Measurements from ENCODE around the gene GALNT14.
"Not testable (repeated sequence)": the region's sequence is repeated elsewhere in the genome, so short reads cannot be mapped to it uniquely, and the experiment has no call there.

The GALNT14 gene, protein sequence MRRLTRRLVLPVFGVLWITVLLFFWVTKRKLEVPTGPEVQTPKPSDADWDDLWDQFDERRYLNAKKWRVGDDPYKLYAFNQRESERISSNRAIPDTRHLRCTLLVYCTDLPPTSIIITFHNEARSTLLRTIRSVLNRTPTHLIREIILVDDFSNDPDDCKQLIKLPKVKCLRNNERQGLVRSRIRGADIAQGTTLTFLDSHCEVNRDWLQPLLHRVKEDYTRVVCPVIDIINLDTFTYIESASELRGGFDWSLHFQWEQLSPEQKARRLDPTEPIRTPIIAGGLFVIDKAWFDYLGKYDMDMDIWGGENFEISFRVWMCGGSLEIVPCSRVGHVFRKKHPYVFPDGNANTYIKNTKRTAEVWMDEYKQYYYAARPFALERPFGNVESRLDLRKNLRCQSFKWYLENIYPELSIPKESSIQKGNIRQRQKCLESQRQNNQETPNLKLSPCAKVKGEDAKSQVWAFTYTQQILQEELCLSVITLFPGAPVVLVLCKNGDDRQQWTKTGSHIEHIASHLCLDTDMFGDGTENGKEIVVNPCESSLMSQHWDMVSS

DNA sequence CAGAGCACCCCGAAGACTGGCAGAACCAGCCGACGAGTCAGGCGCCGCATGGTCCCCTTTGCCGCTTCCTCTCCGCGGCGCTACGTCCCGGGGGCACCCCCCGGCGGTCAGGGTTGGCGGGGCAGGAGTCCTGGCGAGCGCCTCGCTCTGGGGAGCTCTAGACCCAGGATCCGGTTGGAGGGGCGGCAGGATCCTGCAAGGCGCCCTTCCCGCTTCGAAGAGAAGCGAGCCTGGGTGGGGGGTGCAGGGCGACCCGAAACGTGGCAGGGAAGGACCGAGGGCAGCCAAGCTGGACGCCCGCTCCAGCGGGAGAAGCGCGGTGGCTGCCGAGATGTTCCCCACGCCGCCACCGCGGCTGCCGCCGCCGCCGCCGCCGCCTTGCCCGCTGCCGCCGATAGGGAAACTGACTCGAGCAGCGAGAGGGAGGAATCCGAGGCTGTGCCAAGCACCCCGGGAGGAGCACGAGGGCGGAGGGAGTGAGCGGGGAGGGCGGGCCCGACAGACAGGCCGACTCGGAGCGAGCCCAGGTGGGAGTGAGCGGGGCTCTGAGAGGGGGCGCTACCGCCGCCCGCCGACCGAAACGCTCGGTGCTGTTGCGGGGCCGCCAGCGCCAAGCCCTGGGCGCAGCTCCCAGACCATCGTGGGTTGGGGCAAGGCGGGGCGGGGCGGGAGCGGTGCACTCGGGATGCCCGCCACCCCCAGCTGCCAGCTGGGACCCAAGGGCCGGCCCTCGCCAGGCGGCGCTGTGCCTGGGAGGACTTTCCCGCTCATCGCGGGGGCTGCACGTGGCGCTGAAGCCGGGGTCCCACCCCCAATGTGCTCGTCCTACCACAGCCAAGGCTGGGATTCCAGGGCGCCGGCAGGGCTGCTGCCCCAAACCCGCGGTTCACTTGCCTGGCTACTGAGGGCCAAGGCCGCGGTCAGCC lies at the start of gene GALNT14:
Gene GALNT14 (minus strand): TSS at position 404 of the 926 bp plus-strand sequence. CDS start 354 bp downstream, at position 50.
- peak in 45 of 58 donors; percentile 12 to 82 (median 48) for DNase-seq

DNA sequence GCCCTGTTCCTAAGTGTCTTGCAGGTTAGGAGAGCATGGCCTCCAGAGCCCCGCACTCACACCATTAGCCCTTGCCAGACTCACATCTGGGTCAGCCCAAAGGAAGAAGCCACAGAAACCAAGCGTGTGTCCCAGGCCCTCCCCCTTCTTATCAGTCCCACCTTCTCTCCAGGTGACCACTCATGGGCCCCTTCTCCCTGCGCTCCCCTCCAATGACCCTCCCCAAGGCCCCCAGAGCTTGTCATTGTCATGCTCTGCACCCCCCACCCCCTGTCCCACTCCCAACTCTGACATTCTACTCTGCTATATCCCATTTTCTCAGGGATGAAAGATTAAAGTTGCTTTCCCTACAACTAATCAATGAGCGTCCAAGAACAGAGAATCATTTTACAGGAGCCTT lies 48.9 kb upstream of the GALNT14 start:
- no peak for DNase-seq

DNA sequence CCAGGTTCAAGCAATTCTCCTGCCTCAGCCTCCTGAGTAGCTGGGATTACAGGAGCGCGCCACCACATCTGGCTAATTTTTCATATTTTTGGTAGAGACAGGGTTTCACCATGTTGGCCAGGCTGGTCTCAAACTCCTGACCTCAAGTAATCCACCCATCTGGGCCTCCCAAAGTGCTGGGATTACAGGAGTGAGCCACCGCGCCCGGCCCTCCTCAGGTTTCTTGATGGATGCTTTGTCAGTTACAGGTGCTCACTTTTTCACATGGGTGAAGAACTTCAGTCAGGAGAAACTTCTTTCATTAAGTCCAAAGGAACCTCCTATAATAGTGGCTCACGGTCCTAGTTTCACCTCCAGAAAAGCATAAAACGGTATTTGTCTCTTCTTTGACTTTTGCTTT lies 45.7 kb upstream of the GALNT14 start:
- not testable (repeated sequence) for DNase-seq

DNA sequence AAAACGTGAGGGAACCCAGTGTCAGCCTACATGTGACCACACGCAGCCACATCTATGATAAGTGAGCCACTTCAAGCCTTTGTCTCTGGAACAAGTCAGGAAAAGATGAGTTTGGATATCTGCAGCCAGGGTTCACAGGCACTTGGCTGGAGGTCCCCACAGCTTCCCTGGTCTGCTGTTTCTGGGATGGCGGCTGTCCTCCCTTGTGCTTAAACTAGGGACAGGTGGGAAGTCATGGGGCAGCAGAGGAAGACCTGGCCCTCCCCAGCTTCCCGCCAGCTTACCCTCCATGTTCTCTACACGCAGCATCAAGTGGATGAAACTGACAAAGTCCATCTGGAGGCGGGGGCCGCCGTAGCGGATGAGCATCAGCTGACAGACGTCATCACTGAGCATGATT lies 38.5 kb upstream of the GALNT14 start:
- DNase-seq: no peak

DNA sequence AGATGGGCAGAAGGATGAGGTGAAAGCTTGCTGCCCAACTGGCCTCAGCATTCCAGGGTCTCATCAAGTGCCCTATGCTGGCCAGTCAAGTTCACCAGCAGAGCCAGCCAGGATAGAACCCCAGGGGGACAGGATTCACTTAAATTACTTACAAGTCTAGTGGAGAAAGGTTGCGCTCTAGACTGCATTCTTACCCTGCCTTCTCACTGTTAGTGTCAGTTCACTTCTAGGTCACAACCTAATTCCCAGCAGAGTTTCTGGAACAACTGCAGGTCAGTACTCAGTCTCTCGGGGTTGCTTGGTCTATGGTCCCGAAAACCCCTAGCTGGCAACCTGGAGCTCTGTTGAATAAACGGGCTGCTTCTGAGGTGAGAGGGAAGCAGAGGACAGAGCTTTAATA lies 32.9 kb upstream of the GALNT14 start:
- DNase-seq: no peak

DNA sequence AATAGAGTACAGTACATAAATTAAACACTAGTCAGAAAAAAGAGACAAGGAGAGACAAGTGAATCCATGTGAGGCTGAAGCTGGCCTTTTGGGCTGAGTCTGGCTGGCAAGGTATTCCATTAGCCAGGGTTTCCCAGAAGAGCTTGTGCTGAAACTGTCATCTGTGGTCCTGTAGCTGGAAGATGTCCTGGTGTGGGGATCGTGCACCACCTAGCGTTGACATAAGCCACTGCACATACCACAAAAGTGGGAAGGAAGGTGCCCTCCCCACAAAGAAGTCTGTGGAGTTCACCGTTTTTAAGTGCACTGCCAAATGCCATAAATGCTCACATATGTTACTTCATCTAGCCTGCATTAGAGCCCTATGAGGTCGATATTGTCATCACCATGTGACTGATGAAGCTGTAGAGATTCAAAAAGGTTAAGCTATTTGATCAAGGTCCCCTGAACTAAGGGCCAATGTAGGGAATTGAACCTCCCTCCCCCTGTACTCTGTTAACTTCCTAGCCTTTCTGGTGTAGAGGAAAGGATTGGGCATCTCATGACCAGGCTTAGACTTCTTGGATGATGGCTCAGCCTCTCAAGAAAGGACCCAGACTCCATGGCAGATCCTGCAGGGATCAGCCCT lies 31.9 kb upstream of the GALNT14 start:
- peak in 56 of 58 donors; percentile 3 to 79 (median 36) for DNase-seq

DNA sequence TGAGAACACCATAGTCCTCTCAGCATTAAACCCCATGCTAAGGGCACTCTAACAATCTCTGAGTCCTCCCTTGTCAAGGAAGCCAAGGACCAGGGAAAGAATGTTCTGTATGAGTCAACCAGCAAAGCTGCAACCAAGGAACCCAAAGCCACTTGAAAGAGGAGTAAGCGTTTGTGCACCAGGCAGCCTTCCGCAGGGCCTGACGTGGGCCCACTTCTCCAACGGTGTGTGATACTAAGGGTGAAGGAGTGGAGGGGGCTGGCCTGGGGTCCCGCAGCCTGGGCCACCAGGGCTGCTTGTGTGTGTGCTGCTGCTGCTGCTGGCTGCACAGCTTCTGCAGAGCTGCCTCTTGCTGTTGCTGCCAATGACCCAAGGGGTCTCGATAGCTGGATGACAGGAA lies 30.1 kb upstream of the GALNT14 start:
- DNase-seq: no peak

DNA sequence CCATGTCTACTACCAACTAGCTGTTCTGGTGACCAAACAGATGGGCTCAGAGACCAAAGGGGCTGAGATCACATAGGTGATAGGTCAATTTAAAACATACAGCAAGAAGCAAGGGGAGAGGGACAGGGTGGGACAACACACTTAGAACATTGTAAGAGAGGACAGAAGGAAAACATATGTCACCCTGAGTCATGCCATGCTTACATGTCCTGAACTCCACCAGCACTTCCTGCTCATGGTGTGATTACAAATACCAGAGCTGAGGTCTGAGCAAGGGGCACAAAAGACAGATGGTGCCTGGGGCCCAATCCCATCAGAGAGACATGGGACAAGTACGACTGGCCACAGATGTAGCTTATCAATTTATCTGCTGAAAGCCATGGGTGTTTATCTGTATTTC lies 28.7 kb upstream of the GALNT14 start:
- no peak for DNase-seq

DNA sequence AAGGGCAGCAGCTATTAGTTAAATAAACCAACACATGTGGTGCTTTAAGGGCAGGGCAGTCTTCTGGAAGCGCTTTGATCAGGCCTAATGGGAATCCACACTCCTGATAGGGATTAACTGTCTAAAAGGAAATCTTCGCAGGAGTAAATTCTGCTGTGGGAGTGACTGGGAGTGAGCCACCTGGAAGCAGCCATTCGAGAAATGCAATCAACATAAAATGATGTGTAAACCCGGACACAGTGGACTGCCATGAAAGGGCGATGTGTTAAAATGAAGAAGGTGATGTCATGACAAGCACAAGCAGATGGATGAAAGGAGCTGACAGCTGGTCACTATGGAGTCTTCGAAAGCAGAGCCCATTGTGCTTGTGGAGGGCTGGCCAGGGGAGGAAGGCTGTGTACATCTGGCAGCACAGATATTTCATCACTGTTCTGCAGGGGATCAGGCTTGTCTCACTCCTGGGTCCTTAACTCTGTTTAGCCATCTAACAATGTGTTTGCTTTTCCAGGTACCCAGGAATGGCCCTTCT lies 24.8 kb upstream of the GALNT14 start:
- DNase-seq: no peak

DNA sequence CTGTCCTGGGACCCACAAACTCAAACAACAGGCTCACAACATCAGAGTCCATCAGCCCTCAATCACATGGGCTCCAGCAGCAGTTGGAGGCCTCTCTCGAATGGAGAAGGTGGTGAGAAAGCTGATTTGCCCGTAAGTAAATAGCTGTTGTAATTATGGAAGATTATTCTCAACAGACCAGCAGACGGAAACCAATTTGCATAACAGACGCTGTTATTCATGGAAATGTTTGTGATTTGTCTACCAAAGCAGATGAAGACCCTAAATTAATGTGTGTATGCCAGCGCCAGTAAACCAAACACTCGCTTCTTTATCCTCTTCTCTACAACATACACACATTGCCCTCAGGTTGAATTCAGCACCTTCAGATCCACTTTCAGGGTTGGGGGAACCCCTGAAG lies 23.4 kb upstream of the GALNT14 start:
- no peak for DNase-seq

DNA sequence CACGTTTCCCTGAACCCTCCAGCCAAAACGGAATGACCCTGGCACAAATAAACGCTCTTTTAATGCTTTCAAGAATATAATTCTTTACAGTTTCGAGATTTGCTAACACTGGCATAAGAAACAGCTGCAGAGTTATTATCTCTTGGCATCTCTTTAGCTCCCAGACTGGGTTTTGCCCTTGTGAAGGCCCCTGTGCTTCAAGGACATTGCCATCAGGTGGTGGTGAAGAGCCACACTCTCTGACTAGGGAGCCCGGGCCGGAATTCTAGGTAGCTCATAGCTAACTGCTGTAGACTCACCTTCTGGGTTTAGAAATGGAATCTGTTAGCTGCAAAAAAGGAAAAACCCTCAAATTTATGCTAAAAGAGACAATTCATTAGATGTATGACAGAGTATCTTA lies 13.3 kb upstream of the GALNT14 start:
- no peak for DNase-seq

DNA sequence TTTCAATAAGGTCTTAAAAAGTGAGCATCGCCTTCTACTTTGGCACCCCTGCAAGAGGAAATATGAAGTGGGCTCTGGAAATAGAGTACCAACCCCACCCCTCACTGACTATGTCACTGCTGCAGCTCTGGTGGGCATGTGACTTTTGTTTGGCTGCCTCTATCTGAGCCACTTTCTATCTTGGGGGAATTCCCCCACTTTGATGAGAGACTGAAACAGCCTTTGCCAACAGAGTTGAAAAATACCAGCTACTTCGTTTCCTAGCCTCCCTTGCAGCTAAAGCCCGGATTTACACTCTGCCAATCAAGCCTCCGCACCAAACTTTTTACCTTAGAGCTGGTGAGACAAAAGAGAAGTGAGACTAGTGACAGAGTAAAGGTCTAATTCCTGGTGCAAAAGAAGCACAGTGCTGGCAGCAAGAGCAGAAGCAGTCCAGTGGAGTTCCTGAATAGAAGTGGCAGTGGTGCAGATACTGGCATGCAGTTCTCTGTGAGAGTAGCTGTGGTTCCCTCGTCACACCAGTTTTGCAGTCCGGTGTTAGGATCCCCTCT lies 12.0 kb upstream of the GALNT14 start:
- DNase-seq: no peak

DNA sequence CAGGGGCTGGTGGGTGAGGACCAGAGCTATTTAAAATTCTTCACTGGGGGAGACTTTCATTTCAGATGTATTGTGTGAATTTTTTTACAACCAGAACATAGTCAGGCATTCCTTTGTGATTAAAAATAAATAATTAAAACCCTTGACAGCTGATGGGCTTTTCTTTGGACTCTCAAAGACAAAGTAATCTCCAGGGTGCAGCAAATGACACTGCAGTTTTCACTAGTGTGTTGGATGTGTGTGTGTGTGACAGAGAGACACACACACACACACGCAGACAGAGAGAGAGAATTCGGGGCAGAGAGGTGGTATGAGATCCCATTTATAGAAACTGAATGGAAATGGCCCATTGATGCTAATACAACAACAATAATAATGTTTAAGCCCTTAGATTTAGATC lies 10.3 kb upstream of the GALNT14 start:
- DNase-seq: no peak

DNA sequence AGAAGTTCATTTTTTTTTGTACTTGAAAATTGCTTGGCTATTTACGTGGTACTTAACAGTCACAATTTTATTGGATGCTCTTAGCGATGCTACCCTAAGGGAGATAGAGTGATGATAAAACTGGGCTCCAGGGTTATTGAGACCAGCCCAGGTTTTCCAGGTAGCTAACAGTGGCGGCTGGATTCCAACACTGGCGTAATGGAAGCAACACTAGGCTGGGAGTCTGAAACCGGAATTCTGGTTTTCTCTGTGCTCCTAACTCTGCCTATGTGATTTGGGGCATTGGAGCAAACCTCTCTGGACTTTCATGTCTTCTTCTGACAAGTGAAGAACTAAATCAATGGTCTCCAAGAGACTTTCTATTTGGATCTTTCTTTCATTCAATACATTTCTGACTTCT lies 9.4 kb upstream of the GALNT14 start:
- no peak for DNase-seq

DNA sequence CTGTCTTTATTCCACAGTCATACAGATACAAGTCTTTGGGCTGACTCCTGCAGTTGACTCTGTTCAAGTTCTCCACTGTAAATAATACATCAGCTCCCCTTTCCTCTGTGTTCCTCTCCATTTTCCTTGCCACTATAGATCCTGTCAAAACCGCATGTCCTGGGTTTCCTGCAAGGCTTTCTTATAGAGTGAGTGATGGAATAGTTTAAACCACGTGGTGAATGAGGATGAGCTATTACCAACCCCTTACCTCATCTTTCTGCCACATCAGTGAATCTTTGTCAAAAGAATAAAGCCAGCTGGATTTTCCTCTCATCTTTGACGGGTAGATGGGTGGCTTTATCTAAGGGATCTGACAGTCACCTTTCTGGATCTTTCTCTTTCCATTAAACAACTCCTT lies 3.9 kb upstream of the GALNT14 start:
- no peak for DNase-seq

DNA sequence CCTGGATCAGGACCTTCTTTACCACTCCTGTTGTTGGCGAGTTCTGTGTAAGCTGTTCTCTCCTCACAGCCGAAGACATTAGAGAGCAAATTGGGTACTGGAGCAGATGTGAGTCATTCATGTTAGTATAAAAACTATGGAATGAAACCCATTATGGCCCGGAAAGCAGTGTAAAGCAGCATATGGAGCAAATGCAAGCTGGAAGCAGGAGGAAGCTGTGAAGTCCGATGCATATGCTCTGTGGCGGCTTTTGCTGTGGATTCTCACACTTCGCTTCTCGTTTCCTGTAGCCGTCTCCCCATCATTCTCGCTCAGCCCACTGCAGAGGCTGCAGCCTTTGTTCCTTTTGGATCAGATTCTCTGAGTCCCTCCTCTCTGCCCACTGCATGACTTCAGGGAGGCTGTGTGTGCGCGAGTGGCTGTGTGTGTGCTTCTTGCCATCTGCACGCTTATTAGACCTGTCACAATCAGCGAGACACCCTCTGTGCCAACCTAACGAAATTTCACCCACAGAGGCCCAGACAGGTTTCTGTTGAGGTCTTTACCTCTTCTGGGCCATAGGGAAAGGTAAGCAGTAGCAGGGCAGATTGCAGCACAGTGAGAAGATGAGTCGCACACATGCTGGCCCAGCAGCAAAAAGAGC lies 3.3 kb upstream of the GALNT14 start:
- DNase-seq: peak in 16 of 58 donors; percentile 3 to 56 (median 31)

DNA sequence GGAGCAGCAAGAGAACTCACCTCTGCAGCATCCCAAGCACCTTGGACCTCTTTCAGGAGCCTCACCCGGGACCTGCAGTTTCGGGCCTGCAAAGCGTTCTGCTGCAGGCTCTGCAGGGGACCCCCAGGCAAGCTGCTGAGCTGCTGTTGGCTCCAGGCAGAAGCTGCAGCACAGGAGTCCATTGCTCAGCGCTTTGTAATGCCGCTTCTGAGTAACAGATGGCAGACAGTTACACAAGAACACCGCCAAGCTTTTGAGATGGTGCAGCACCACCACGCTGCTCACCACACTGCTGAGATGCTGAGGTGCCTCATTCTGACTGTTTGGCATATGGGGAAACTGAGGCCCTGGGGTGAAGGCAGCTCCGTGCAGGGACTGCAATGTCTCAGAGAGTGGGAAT lies 1.9 kb upstream of the GALNT14 start:
- DNase-seq: peak in 21 of 58 donors; percentile 4 to 52 (median 17)

DNA sequence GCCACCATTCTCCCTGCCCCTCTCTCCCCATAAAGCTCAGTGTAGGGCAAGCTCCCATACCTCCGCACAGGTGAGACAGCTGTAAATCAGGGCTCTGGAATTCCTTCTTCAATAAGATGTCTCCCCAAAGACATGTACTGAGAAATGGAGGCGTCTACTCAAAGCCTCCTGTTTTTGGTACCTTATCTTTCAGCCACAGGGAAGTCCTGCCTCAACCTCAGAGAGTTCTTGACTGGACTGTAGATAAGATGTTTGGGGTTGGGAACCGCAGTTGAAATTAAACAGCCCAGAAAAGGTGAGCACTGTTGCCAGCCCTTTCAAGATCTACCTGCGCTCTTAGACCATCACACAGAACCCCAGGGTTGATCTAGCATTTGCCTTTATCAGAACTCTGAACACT lies 1.4 kb upstream of the GALNT14 start:
- DNase-seq: no peak

DNA sequence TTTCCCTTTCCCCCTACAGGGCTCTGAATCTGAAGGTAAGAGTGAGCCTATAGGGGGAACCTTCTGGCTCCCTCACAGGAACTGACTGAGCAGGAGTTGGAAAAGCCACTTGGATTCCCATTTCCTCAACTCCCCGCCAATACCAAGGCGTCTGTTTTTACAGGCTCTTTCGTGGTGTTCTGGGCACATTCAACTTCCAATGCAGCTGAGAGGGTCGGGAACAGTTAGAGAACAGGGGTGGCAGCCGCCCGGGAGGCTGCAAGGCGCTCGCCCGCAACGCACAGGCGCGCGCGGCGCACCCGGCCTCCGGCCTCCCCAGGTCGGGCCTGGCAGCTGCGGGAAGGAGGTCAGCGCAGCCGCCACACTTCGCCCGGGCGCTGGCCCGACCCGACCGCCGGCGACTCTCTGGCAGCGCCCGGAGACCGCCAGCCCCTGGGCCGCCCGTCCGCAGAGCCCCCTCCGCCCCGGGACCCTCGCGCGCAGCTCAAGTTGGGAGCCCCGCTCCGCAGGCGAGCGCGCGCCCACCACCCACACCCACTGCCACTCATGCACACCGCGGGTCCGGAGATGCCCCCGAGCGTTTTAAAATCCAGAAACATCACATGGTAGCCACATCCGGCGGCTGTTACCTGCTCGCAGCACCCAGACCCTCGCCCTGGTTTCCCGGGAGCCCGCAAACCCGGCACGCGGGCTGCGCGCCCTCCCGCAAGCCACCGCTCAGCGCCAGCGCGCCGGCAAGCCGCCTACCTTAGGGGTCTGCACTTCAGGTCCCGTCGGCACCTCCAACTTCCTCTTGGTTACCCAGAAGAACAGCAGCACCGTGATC lies 816 bp downstream of the GALNT14 start:
- DNase-seq: peak in 4 of 58 donors; percentile 2 to 19 (median 8)

All from anterior cingulate cortex (tissue), 58 donors.